ENCODE data around the gene CNNM4.

Gene CNNM4

DNA sequence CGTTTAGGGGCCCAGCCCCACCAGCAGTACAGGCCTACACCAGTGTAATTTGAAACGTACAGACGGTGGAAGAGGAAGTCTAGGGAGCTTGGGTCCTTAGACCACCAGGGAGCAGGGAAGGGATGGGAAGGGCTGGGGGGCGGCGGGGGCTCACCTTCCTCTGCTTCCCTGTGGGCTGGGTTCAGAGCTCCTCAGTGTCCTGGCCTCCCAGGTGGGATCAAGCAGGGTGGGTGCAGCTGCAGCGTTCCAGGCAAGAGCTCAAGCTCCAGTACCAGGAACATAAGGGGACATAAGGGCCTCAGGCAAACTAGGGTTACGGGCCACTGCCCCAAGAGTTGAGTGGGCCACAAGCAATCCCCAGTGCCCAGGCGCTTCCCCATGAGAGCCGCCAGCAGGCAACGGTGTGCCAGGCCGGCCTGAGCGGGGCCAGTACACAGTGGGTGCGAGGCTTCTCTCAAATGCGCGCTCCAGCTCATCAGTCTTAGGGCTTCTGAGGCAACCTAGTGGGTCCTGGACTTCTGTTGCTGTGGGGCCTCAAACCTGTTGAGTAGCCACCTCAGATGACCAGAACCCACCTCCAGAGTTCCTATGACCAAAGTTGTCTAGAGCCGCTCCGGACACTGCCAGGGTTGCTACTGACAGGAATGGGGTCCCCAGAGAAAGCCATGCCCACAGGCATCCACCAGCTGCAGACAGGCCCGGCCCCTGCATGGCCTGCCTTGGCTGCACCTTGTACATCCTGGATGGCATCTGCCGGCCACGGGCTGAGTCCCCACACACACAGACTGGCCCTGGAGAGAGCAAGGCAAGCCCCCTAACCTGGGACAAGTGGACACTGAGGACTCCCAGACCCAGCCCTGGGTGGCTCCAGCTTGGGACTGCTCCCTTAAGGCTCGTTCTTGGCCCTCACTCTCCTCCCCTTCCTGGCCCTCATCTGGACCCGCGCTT is 77.9 kb downstream of the CNNM4 start:
- DNase-seq, result no peak

DNA sequence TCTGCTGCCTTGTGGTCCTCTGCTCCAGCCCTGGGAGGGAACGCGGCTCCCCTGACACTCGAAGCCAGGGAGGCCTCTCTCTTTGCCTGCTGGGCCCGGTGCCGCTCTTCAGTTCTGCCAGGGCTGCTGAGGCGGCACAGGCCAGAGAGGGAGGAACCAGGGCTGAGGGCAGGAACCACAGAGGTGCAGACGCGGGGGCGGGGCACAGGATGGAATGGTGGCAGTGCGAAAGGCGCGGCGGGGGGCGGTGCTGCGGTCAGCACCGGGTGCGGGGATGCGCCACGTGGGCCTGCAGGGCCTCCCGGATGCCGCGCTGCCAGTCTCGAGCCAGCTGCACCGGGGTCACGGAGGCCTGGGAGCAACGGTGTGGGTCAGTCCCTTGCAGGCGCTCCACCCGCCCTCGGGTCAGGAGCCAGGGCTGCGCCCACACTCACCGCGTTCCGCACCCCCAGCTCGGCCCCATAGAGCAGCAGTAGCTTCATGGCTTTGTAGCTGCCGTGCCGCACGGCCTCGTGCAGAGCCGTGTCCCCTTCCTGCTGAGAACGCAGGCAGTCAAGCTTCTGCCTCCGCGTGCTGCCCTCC is 78.7 kb downstream of the CNNM4 start:
- peak; percentile 14 for DNase-seq

DNA sequence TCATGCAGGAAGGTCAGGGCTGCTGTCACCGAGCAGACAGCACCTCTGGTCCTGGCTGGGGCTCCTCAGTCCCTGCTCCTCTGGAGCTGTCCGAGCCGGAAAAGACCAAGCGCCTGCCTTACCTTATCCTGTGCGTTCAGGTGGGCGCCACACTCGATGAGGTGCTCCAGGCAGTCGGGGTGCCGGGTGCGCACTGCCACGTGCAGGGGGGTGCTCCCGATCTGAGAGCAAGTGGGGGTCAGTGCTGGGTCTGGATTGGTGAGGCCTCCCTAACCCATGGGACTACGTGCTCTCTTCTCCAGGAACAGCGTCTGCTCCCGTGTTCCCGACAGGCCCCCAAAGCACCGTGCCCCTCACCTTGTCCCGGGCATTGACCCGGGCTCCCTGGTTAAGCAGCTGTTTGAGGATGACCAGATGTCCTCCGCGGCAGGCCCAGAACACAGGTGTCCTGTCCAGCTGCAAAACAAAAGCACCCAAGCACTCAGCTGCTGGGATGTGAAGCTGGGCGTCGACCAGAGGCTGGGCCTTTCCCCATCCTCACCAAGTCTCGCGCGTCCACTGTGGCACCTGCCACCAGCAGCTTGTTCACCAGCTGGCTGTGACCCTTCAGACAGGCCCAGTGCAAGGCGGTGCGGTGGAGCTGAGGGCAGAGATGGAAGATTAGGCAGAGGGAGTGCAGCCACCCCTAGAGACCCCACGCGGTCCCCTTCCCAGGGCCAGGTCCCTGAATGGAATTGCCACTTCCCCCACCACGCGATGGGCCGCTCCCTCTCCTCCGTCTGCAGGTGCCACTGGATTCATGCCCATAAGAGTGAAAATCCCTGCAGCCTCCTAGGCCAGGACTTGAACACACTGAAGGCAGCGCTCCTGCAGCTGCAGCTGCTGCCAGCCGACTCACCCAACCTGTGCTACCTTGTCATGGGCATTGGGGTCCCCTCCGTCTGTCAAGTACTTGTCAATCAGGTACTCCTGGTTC is 79.5 kb downstream of the CNNM4 start:
- DNase-seq, result no peak

DNA sequence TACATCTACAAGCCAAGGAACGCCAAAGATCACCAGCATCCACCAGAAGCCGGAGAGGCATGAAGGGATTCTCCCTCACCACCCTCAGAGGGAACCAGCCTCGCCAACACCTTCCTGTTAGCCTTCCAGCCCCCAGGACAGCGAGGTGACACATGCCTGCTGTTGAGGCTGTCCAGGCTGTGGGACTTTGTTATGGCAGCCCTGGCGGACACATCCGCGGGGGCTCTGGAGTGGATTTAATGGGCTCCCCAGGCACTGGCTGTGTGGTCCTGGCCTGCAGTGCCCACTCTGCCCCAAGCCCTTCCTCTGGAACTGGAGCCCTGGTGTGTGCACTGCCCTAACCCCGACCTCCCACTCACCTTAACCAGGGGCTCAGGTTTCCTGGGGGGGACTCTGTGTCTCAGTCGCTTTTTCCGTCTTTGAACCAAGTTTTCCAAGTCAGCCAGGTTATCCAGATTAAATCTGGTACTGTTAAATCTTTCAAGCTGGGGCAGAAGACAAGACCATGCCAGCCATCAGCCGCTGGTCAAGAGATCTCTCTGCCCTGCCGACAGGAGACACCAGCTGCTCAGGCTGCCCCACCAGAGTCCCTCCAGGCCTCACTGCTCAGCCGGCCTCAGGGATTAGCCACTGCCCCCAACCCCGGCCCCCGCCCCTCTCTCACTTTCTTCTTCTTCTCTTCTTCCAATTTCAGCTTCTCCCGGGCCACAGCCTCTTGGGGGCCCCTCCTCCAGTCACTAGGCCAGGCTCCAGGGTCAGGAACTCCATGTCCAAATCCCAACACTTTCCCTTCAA is 81.2 kb downstream of the CNNM4 start:
- DNase-seq, result no peak

DNA sequence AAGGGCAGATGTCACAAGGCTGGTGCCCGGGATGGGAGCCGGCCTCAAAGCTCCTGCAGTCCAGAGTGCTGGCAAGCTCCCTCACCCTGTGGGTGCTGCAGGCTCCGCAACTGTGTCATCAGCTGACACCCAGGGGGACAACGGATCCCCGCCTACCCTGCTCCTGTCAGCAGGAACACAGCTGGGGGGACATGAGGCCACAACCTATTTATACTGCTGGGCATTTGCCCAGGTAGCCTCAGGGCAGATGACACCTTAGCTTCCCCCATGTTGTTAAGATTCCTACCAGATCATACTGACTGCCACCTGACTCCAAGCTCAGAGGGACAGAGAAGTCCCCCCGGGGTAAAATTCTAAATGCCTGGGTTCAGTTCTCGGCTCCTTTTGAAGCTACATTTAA is 81.9 kb downstream of the CNNM4 start:
- DNase-seq, result no peak

DNA sequence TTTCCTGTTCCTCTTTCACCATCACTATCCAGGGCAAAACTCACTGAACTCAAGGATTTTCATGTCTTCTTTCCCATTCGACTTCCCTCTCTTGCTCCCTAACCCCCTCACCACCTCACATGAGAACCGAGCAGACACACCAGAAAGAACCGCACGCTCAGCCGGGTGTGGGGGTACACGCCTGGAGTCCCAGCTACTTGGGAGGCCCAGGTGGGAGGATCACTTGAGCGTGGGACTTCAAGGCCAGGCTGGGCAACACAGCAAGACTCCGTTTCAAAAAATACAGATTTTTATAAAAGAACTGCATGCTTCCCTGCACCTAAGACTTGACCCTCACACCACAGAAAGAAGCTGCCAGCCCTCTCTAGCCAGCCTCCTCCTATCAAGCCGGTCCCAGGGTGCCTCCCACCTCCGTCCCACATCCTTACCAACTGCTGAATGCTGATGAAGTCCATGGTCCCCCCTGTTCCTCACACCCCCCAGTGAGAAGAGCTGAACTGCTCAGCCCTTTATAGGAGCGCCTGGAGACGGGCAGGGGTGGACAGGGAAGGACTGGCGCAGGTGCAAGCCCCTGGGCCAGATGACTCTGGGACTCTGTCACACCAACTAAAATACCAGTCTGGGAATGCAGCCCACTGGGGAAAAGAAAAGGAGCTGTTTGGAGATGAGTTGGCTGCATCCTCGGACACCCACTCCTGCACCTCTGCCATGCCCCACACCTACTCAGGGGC is 83.0 kb downstream of the CNNM4 start, which contains the start of gene ANKRD23:
TSS of gene ANKRD23 (minus strand) at position 484 of the 731 bp plus-strand sequence. CDS start at position 455, 29 bp downstream.
- no peak for DNase-seq

DNA sequence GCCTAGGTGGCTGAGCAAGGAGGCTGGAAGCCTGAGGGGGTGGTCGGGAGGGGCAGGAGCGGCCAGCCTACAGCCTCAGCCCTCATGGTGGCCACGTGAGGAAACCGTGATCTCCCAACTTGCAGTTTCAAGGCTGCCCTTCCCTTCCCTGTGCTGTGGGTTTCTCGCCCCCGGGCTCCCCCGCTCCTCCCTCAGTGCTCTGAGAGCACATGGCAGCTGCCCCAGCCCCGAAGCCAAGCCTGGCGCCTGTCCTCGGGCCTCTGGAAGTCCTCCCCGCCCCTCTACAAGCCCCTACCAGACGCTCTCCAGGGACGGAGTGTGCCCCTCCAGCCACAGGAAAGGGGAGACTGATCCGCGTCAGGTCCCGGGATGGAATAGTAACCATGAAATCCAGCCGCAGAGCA is 83.7 kb downstream of the CNNM4 start:
- DNase-seq, result no peak

DNA sequence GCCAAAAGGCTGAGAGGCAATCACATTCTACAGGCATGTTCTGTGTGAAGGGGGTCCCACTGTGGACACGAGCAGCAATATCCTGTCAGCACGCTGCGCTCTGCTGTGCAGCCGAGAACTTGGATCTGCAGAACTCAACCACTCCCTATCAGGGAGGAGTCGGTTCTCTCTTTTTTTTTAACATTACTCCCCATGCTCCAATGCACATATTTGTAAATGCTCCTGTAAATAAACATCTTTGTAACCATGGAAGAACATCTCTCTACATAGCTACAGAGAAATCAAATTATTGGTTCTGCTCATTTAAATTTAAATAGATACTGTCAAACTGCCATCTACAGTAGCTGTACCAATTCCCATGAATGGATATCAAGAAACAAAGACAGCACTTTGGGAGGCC is 86.1 kb downstream of the CNNM4 start:
- no peak for DNase-seq

DNA sequence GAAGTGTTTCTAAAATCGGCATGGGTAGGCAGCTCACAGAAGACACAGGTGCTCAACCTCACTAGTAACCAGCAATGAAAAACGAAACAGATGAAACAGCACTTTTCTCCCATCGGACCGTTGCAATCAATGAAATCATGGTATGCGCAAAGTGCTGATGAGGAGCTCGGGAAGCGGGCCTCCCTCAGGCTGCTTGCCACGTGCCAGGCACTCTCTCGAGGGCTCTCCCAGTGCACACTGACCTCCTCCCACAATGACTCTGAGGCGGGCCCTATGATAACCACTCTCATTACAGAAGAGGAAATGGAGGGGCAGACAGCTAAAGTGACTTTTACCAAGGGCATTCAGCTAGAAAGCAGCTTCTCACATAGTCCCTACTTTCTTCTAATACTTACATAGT is 86.9 kb downstream of the CNNM4 start:
- no peak for DNase-seq

DNA sequence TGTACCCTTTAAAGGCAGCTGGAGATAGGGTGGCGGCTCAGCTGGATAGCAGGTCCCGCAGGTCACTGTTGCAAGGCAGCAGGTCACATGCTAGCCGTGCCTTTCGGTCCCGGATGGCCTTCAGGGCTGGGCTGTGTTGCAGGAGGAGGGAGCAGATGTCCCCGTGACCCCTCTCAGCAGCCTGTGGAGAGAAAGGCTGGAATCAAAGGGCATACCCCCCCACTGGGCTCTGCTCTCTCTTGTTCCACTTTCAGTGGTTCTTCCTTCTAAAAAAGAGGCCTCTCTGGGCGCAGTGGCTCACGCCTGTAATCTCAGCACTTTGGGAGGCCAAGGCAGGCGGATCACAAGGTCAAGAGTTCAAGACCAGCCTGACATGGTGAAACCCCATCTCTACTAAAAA is 87.6 kb downstream of the CNNM4 start:
- DNase-seq, result no peak

DNA sequence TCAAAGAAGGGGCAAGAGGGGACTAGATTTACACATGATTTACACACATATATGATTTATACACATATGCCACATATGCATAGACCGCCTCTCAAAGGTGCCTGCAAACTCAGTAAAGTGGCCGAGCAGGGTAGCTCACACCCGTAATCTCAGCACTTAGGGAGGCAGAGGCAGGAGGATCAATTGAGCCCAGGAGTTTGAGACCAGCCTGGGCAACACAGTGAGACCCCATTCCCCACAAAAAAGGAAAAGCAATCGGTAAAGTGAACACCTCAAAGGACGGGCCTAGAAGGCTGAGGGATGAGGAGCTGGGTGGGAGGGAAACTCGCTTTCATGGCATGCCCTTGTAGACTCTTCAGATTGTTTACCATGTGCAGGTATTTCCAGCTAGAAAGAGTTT is 92.0 kb downstream of the CNNM4 start:
- DNase-seq, result no peak

DNA sequence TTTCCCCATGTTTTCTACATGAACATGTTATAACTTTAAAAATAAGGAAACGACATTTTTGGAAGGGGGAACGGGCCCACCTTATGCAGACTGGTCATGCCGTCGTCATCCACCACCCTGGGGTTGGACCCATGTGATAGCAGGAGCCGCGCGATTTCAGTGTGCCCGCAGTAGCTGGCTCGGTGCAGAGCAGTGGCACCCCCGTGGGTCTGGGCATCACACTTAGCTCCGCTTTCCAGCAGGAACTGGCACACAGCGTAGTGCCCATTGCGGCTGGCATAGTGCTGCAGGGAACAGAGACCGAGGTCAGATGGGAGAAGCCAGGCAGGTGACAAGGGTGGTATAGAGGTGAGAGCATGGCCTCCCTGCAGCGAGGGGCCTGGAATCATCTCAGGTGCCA is 92.6 kb downstream of the CNNM4 start:
- DNase-seq, result no peak

DNA sequence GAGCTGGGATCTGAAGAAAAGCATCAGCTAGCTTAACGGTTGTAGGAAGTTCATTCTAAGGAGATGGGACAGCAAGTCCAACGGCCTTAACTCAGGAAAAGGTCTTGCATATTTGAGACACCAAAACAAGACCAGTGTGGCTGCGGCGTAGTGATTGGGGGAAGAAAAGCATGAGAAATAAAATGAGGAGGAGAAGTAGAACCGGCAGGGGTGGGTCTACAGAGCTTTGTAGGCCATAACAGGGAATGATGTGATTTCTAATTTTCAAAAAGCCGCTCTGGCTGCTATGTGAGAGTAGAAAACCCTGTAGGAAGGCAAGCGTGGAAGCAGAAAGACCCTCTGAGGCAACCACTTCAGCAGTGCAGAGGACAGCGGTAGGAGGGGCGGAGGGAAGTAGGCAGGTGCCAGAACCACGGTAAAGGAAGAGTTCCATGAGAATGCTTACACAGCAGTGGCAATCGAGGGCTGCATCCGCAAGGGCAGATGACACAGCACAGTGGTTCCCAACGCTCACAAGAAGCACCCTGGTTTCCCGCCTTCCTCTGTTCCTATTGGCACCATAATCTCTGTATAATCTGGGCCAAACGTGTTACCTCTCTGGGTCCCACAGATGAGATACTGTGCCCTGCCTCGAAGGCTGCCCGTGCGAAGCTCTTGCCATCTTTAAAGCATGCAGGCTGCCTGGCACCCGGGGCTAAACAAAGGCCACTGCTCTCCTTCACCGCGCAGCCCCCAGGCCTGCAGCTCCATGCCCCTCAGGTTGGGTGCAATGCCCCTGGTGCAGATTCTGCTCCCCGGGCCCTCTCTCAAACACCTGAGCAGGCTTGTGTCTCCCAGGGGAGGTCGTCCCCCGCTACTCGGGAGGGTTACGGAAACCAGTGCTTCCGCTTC is 96.3 kb downstream of the CNNM4 start:
- DNase-seq, result no peak

DNA sequence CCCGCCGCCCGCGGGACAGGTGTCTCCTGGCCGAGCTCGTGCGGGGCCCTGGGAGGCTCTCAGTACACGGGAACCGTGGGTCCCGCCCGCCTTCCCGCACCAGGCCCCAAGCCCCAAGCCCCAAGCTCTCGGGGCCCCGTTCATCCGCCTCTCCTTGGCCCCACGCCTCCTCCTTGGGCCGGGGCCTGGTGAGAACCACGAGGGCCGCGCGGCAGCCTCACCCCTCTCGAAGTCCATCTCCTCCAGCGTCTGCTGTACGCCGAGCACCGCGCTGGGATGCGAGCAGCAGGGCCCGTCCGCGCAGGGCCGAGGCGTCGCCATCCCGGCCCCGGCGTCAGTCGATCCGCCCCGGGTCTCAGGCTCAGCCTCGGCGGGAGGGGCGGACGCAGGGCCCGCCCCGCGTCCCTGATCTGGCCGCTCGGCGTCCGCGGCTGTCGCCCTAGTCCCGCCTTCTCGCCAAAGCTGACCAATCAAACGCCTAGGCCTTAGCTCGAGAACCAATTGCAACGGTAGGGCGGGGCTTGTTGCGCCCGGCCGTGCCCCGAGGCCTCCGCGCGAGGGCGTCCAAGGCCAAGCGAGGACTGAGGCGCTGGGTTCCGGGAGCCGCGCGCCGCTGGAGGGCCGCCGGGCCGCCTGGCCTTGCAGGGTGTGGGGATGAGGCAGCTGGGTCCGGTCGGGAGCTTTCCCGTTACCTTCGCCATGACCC is 97.1 kb downstream of the CNNM4 start, which contains the start of gene ANKRD39:
TSS of gene ANKRD39 (minus strand) at position 350 of the 706 bp plus-strand sequence. CDS start at position 321, 29 bp downstream.
- DNase-seq, result peak; percentile 99

DNA sequence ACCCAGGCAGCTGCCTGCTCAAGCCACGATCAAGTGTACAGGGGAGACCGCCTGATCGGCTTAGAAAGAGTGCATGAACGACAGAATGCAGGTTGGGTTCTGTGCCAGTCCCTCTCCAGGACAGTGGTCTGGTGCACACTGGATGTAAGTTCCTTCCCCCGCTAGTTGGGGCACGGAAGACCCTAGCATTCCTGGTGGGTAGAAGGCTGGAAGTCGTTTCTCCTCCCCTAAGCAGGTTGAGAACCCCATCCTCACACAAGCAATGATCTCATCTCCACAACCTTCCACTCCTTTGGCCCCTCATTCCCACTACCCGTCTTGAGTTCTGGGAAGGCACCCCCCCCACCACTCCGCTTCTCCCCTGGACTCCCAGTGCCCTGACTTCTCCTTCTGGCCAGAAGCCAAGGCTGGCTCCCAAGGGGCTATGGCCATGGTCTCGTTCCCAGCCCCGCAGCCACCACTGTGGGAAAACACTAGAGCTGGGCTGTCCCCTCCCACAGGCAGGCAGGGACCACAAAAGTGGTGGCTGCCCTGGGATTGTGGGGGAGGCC is 98.5 kb downstream of the CNNM4 start:
- DNase-seq, result no peak

DNA sequence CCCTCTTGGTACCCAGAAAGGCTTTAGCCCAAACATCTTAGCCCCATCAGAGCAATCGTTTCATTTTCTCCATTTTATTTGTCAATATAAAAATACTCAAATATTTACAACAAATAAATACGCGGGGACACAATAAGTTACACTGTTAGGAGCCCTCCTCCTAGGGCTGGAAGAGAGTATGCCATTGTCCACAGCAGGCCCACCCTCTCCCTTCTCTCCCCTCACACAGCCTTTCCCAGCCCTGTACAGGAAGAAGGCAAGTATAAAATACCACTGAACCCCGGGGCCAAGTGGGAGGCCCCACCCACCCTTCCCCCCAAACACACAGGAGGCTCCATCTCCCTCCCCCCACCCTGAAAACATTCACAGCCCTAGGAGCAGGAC is 99.0 kb downstream of the CNNM4 start:
- no peak for DNase-seq

DNA sequence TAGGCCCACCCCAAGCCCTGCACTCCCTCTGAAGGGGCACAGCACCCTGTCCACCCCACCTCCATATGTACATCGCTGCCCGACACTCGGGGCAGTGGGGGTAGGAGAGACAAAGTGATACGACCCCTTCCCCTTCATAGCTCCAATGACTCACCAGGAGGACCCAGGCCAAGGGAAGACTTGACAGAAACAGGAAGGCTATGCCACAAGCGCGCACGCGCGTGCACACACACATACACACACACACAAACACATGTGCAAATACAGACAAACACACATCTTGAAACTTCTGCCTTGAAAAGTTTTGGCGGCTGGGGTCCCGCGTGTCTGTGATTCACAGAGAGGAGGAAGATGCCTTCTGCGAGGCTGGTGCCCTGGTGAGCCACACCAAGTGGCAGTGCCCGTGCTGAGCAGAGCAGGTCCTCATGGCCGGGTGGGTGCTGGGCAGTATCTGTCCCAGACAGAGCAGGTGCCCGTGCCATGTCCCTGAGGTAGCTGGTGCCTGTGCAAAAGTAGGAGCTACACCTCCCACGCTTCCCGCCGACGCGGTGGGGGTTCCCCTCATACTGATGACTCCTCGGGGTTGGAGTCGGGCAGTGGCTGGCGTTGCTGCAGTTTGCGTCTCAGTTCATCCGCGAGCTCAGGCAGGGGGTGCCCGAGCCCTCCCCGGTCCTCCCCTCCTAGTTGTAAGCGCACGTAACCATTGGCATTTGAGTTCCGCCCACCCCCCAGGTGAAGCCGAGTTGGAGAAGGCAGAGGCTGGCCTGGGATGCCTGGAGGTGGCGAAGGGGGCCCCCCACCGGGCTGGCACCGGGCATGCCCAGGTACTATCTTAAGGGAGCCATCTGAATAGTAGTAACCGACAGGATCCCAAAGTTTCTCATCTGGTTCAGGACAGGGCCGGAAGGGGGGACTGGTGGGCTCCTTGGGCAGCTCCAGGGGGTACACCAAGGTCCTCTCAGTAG is 99.6 kb downstream of the CNNM4 start:
- no peak for DNase-seq

DNA sequence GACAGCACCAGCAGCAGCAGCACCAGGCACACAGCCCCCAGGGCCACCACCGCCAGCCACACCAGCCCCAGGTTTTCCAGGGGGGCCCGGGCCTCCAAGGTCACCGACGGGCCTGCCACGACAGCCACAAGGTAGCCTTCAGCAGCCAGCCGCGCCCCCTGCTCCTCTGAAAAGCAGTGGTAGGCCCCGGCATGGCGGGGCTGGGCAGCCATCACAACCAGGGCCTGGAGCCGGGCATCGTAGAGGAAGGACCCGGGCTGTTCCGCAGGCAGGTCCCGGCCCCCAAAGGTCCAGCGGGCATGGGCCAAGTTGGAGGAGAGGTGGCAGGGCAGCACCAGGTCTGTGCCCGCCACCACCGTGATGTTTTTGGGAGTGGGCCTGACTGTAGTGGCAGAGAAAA is 100.4 kb downstream of the CNNM4 start:
- no peak for DNase-seq

Measured in suppressor macrophage treated with lipopolysaccharide for 4 hours (primary cell).